Measurements from ENCODE around the gene ITSN1. TPM values are rescaled to one million over a fixed set of nuclear protein-coding genes. Genes with fewer than 3 reads are reported as not detected.
"Not testable (repeated sequence)": the region's sequence is repeated elsewhere in the genome, so short reads cannot be mapped to it uniquely, and the experiment has no call there.

The ITSN1 gene
- polyA plus RNA-seq, 12 donors = 29.8 to 65.1 (median 37.2) TPM; not detected in 1

DNA sequence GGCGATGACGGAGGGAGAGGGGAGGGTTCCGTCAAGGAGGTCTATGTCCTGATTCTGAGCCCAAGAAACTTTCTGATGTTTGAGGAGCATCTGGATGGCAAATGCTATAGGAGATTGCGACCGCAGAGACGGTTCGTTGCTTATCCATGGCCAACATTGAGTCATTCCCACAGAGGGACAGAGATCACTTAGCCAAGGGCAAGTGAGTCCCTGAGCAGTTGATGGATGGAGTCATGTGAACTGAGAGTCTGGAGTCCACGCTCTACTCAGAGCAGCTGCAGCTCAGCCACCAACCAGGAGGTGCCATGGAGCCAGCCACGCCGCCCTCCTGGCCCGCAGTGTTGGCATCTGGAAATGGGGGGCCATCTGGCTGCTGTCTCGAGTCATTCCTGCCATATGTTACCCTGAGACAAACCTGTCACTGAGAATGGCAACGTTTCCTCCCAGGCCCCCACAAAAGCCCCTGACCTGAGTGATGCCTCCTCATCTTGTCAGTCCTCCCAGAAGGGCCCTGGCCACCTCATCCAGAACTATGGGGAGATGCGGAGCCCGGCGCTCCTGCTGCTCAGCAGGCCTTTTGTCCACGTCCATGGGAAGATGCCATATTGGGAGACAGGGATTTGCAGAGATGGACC lies 214.7 kb downstream of the ITSN1 start:
- DNase-seq = no peak

DNA sequence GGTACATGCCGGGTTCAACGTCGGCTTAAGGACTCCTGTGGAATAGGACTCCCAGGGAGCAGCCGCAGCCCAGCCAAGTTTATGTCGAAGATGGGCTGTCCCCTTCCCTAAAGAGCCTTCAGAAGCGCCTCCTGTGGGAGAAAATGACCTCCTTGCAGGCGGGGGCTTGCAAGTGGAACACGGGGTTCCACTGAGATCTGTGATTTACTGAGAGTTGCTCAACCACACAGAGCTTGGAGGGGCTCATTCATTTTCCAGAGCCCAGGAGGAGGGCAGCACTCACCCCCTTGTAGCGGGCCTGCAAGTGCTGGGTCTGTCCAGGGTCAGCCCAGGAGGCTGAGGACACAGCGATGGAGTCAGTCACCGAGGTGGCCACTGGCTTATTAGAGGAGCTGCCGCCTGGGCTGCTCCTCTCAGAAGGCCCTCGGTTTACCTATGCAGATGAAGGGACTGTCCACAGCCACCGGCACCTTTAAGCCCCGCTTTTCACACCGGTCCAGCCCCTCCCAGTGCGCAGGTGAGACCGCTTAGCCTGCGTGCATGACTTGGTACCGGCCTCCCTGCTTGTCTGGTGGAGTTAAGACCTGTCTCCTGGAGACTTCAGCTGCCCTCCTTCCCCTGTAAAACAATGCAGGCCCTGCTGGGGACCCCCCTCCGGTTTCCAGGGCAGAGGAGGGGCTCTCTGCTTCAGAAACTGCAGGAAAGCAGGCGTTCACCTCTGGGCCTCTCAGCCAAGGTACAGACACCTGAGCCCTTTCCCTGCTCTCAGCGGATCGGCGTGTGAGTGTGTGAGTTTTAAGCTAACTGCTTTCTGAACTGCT lies 215.8 kb downstream of the ITSN1 start:
- no peak for DNase-seq

DNA sequence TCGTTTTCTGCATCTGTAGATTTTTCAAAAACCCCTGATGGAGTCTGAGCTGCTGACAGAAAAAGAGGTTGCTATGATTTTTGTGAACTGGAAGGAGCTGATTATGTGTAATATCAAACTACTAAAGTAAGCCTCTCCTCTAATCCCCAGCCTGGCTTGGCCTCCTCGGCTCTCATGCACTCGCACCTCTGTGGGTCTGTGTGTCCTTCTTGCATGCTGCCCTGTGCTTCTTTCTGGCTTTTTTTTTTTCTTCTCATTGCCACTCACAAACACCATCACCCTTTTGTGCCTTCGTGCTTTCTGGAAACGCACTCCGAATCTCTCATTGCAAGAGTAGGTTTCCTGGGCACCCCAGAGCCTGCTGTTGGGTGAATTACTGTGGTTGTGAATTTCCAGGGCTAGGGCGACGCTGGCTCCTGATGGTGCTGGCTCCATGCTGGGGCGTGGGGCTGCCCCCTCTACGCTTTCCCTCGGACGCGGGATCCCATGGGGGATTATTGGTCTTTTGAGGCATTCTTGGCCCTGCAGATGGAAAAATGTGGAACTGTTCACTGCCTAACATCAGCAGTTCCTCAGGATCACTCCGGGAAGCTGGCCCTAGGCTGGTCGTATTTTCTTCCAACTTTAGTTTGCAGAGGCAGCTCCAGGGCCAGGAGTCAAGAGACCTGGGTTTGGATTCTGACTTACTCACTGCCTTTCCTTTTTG lies 216.5 kb downstream of the ITSN1 start:
- no peak for DNase-seq

DNA sequence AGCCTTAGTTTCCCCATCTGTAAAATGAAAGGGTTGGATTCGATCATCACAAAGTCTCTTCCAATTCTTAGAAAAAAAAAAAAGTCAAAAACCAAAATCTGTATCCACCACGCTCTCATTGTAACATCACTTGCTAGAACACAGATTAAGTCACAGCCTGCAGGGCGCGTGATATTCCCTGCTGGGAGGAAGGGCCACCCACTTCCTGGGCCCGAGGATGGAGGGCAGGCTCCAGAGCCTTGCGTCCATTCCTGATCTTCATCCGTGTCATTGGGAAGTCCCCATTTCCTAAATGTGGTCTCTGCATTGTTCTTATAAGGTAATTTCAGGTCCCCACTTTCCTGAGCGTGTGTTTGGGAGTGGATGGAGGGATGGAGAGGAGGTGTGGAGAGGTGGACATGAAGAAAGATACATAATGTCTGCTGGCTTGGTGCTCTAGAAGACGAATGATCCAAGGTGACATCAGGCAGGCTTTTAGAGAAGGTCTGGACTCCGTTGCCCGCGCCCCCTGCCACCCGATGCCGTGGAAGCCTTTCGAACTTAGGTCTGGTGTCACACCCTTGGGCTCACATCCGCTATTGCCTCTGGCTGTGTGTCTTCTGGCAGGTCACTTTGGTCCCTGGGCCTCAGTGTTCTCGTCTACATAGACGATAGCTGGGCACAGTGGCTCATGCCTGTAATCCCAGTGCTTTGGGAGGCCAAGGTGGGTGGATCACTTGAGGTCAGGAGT lies 217.2 kb downstream of the ITSN1 start:
- no peak for DNase-seq

DNA sequence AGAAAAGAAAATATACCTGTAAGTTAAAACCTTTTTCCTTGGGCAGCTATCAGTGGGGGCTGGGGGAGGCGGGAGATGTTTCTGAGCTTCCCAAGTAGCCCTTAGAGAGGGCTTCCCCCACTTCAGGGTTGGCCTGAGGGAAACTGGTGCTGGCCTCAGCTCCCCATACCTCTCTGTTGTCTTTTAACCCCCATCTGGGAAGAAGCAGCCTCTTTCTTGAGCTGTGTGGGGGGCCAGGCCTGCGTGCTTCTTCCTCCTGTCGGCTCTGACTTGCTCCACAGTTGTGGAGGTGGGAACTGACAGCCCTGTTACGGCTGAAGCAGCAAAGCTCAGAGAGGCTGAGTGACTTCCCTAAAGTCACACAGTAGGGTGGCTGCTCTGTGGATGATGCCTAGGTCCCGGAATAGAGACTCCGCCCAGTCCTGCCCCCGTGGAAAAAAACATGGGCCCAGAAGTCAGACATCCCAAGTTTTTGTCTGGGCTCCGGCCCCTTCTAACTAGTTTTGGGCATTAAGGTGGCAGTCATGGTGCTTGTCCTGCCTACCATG lies 218.1 kb downstream of the ITSN1 start:
- no peak for DNase-seq

DNA sequence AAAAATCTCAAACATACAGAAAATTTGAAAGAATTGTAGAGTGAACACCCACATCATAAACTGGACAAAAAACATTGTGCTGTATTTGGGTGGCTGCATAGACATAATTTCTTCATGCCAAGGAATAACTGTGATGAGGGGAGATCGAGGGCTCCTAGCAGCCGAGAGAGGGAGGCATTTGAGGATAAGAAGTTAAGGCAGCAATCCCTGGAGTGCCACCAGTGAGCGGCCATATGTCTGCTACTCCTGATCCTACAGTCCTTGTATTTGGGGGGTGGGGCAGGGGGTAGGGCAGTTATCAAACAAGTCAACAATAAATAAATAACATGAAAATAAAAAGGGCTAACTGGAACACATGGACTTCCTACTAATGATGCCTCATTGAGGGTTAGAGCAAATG lies 218.8 kb downstream of the ITSN1 start:
- no peak for DNase-seq

DNA sequence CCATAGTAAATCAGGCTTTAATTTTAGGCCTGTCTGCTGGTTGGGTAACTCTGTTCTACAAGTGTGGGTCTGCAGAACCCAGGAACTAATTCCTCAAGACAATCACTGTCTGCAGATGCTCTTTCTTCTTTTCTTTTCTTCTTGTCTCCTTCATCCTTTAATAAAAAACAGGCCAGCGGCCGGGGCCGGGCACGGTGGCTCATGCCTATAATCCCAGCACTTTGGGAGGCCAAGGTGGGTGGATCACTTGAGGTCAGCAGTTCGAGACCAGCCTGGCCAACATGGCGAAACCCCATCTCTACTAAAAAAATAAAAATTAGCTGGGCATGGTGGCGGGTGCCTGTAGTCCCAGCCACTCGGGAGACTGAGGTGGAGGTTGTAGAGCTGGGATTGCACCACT lies 220.9 kb downstream of the ITSN1 start:
- not testable (repeated sequence) for DNase-seq

DNA sequence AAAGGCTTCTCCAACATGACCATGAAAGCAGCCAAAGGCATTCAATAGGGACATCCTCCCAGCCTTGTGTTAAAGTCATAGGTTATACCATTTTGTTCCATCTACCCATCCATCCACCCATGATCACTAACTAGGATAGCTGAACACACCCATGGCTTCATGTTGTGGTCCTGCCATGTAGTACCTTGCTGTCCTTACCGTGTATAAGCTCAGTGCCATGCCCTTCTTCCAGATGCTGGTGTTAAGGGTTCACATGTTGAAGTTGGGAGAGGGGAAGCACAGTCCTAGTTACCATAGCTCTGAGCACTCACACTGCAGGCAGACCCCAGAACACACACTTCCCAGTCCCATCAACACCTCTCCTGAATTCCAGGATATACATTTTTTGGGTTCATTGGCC lies 221.8 kb downstream of the ITSN1 start:
- no peak for DNase-seq

DNA sequence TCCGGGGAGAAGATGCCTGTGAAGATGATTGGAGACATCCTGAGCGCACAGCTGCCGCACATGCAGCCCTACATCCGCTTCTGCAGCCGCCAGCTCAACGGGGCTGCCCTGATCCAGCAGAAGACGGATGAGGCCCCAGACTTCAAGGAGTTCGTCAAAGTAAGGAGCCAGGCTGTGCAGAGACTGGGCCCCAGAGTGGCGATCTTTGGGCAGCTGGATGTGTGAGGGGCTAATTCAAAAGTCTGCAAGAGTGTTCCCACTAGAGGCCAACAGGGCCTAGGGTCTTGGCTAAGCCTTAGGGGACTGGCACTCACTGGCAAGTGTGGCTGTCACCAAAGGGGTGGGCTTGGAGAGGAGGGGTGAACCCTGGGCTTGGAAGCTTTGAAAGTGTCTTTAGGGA lies 222.9 kb downstream of the ITSN1 start:
- no peak for DNase-seq

DNA sequence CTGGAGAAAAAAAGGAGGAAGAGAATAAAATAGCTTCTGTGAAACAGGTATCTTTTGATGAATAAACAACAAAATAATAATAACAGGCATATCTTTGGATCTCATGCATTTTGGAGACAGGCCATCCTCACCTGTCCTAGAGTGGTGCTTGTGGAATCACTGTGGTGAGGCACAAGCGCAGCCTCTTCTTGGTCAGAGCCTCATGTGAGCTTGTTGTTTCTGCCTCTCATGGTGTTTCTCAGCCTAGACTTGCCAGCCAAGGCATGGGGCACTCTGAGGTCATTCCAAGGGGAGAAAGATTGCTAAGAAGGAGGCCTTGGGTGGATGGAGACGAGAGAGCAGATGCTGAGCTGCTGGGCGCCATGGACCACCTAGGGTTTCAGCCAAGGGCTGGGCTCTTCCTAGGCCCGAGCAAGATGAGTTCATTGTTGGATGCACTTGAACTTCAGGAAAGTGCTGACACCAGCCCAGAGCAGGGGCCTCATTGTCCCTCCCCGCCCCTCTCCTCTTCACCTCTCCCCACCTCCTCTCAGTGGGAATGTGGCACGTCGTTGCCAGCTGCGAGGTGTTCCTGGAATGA lies 223.8 kb downstream of the ITSN1 start:
- no peak for DNase-seq

DNA sequence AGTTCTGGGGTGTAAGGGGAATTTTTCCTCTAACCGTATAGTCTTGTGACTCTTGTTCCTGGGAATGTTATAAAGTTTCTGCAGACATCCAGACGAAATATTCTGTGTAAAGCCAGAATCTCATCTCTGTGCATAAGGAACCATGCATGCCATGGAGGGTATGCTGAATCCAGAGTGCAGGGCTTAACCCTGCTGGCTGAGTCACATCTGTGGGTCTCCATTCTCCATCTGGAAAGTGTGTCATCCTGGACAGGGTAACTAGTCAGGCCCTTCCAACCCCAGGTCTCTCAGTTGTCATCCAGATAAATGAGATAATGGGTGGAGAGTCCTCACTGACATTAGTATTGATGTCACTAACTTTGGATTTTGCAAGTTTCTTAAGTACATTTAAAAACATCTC lies 224.5 kb downstream of the ITSN1 start:
- DNase-seq = no peak

DNA sequence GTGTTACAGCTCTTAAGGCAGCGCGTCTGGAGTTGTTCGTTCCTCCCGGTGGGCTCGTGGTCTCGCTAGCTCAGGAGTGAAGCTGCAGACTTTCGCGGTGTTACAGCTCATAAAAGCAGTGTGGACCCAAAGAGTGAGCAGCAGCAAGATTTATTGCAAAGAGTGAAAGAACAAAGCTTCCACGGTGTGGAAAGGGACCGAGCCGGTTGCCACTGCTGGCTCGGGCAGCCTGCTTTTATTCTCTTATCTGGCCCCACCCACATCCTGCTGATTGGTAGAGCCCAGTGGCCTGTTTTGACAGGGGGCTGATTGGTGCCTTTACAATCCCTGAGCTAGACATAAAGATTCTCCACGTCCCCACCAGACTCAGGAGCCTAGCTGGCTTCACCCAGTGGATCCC lies 225.6 kb downstream of the ITSN1 start:
- DNase-seq = not testable (repeated sequence)

DNA sequence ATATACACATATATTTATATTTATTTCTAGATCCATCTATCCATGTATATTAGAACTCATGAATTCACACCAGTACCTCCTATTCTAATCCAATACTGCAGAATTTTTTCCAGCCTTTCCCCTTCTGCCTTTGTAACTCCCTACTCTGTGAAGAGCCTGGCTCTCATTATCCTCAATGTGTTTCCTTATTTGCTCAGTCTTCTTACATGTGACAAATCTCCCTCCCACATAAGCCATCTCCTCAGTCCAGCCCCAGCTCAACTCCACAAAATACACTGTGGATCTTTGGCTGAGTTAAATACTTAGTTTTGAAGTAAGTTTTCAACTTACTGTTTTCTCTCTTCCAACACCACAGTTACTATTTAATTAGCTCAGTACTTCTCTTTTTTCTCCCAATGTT lies 227.6 kb downstream of the ITSN1 start:
- no peak for DNase-seq

DNA sequence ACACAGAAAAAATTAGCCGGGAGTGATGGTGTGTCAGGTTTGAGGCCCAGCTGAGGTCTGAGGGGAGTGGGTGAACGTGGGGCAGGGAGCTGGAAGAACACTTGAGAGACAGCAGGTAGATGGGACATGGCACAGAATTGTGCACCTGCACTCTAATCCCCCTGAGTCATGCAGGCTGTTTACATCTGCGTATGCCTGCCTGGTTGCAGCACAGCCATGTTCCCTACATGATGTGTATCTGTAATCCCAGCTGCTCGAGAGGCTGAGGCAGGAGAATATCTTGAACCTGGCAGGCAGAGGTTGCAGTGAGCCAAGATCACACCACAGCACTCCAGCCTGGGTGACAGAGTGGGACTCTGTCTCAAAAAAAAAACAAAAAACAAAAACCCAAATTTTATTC lies 228.5 kb downstream of the ITSN1 start:
- DNase-seq = no peak

DNA sequence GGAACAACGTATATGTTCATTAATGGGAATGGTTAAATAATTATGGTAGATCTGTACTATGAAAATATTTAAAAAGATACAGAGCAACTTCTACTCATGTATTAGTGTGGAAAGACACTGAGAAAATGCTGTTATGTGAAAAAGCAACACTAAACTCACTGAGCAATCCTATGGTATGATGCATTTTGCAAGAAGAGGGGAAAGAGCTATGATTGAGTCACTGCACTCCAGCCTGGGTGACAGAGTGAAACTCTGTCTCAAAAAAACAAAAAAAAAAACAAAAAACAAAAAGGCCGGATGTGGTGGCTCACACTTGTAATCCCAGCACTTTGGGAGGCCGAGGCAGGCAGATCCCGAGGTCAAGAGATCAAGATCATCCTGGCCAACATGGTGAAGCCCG lies 228.9 kb downstream of the ITSN1 start:
- DNase-seq = no peak

DNA sequence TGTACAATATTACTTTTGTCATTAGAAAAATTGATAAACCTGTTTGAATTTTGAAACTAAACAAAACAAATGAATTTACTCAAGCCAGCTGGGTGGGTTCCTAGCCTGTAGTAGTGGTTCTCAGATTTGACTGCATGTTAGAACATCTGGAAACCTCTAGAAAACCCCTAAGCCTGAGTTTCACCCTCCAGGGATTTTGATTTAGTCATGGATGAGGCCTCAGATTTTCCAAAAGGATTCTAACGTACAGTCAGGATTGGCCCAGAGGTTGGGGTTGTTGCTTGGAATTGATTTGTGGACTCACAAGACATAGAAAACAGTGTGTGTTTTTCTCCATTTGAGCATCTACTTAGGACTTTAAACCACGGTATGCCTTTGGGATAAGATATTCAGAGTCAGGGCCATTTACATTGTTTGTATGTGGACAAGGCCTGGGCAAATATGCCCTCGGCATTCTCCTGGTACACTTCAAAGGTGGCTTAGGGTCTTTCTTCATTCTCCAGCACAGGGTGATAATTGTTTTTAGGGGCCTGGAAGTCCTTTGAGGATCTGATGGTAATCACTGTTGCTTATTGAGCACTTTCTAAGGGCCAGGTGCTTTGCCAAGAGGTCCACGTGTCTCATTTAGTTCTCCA lies 230.7 kb downstream of the ITSN1 start:
- DNase-seq = no peak

DNA sequence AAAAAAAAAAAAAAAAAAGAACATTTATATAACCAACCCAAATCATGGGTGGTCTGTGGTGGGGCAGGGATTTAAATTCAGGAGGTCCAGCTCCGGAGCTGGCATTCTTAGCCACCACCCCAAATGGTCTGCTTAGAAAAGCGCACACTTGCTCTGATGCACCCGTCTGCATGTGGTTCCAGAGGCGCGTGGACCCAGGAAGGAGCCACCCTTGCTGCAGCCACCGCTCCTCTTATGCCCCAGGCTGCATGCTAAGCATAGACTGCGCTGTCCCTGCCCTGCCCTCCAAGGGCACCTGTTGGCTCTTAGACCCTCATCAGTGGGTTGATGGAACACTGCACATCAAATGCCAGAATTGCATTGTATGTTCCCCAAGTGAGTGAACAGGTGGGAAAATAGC lies 231.9 kb downstream of the ITSN1 start:
- DNase-seq = no peak

DNA sequence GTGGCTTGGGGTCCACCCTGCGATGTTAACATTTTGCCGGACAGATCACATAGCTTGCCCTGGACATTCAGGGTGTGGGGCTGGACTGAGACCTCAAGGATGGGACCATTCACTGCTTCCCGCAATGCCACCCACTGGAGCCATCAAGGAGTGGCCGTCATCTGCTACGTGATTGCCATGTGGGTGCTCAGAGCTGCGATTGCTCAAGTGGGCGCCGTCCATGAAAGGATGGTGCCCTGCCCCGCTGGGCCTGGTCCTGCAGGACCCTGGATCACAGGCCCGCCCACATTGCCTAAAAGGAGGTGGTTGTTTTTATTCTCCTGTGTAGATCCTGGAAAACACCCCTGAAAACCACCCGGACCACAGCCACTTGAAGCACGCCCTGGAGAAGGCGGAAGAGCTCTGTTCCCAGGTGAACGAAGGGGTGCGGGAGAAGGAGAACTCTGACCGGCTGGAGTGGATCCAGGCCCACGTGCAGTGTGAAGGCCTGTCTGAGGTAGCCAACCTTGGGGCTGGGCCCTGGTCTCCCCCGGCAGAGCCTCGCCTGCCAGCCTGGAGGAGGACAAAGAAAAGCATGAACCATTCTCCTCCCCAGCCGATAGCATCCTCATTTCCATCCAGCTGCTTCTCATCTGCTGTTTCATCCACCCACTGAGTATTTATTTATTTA lies 232.9 kb downstream of the ITSN1 start:
- no peak for DNase-seq

DNA sequence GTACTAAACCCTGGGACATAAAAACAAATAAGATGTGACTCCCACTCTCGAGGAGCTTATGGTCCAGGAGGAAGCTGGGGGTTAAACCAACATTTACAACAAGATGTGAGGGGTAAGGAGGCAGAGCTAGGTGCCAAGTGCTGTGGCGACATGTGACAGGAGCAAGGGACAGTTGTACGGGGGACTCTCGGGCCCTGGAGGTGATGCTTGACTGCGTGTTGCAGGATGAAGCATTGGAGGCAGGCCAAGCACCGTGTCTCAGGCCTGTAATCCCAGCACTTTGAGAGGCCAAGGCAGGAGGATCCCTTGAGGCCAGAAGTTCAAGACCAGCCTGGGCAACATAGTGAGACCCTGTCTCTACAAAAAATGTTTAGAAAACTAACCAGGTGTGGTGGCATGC lies 236.5 kb downstream of the ITSN1 start:
- no peak for DNase-seq

DNA sequence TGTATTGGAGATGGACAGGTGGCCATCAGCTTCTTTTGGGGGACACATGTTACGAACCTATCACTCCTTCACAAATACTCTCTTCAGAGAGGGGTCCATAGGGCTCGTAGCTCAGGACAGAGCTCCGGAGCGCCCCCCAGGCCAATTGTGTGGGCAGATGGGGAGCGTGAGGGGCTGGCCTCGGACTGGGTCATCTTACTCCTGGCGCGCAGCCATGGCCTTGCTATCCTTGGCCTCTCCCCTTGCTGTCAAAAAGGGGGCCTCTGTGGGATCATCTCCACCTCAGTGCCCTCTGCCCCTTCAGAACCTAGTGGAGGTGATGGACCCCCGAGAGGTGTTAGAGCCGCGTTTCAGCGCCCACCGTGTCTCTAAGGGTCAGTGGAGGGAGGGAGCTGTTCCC lies 238.3 kb downstream of the ITSN1 start:
- no peak for DNase-seq
